GM23248 (cell line): ENCODE measurements around the gene TWSG1.

ENCODE experiments used
- EZH2 ChIP-seq: fragments of 200-600 bp; sonication (generic); IDR thresholded peaks from 2 replicates; pipeline ENCODE4 v1.6.1; 2018; ENCODE audit warnings: antibody characterized with exemption, mild to moderate bottlenecking; ENCODE audit not compliant: insufficient read depth, poor library complexity, severe bottlenecking
- EZH2phosphoT487 ChIP-seq: fragments of 200-600 bp; sonication (generic); IDR thresholded peaks from 2 replicates; pipeline ENCODE4 v1.6.1; 2018; ENCODE audit warnings: antibody characterized with exemption, moderate library complexity, mild to moderate bottlenecking, low read depth; ENCODE audit not compliant: insufficient read depth

DNA sequence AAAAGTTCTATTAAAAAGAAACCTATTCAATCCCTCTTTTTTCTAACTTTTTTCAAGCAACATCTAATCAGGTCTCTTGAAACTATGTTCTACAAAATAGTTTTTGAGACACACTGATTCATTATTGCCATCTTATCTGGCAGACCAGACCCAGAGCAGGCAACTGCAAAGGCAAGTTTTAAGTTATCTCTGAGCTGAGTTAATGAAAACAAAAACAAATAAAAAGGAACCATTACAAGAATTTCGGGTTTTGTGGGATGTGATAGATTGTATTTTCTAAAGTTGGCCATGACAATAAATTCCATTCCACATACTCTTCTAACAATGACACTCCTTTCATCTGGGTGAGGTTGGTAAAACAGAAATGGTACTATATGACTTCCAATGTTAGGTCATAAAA, 15.2 kb upstream of the TWSG1 start:
- no peak for TF ChIP-seq EZH2
- no peak for TF ChIP-seq EZH2phosphoT487
